IMR-90 (cell line): Measurements from ENCODE around the gene RELL1.

Experiments used
- POLR2A ChIP-seq: IDR thresholded peaks from 2 replicates; pipeline ENCODE4 v1.6.1; 2012; ENCODE audit warnings: mild to moderate bottlenecking, low read depth, low read length
- TF ChIP-seq, protein P1 (sequence below): fragments of 150-350 bp; IDR thresholded peaks from 2 replicates; pipeline ENCODE4 v1.6.1; 2017; ENCODE audit warnings: mild to moderate bottlenecking, antibody characterized with exemption, low read length, low read depth

GRCh38 chr4:37675587-37676290 lies 10.4 kb downstream of the RELL1 start:
- TF ChIP-seq POLR2A = no peak
- TF ChIP-seq, protein P1, sequence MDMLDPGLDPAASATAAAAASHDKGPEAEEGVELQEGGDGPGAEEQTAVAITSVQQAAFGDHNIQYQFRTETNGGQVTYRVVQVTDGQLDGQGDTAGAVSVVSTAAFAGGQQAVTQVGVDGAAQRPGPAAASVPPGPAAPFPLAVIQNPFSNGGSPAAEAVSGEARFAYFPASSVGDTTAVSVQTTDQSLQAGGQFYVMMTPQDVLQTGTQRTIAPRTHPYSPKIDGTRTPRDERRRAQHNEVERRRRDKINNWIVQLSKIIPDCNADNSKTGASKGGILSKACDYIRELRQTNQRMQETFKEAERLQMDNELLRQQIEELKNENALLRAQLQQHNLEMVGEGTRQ = no peak
